ENCODE measurements around the gene CALD1. TPM values are rescaled to one million over a fixed set of nuclear protein-coding genes. Genes with fewer than 3 reads are reported as not detected.

Gene CALD1
- total RNA-seq, 1 experiment from 2014 or later = 147 TPM

GRCh38 chr7:134787064-134787463, 7.6 kb downstream of the CALD1 start:
- no peaks in the 10 kb centered on the region for H3K27me3 Mint-ChIP-seq (ENCODE audit: low read depth)
- TF ChIP-seq, protein P1, sequence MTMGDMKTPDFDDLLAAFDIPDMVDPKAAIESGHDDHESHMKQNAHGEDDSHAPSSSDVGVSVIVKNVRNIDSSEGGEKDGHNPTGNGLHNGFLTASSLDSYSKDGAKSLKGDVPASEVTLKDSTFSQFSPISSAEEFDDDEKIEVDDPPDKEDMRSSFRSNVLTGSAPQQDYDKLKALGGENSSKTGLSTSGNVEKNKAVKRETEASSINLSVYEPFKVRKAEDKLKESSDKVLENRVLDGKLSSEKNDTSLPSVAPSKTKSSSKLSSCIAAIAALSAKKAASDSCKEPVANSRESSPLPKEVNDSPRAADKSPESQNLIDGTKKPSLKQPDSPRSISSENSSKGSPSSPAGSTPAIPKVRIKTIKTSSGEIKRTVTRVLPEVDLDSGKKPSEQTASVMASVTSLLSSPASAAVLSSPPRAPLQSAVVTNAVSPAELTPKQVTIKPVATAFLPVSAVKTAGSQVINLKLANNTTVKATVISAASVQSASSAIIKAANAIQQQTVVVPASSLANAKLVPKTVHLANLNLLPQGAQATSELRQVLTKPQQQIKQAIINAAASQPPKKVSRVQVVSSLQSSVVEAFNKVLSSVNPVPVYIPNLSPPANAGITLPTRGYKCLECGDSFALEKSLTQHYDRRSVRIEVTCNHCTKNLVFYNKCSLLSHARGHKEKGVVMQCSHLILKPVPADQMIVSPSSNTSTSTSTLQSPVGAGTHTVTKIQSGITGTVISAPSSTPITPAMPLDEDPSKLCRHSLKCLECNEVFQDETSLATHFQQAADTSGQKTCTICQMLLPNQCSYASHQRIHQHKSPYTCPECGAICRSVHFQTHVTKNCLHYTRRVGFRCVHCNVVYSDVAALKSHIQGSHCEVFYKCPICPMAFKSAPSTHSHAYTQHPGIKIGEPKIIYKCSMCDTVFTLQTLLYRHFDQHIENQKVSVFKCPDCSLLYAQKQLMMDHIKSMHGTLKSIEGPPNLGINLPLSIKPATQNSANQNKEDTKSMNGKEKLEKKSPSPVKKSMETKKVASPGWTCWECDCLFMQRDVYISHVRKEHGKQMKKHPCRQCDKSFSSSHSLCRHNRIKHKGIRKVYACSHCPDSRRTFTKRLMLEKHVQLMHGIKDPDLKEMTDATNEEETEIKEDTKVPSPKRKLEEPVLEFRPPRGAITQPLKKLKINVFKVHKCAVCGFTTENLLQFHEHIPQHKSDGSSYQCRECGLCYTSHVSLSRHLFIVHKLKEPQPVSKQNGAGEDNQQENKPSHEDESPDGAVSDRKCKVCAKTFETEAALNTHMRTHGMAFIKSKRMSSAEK (CRISPR knock-in tag; IDR thresholded peaks at IDR 0.05; ENCODE audit: borderline replicate concordance) = no peak
- TF ChIP-seq CREM (CRISPR knock-in tag; IDR thresholded peaks at IDR 0.05) = no peak
- TF ChIP-seq, protein P2, sequence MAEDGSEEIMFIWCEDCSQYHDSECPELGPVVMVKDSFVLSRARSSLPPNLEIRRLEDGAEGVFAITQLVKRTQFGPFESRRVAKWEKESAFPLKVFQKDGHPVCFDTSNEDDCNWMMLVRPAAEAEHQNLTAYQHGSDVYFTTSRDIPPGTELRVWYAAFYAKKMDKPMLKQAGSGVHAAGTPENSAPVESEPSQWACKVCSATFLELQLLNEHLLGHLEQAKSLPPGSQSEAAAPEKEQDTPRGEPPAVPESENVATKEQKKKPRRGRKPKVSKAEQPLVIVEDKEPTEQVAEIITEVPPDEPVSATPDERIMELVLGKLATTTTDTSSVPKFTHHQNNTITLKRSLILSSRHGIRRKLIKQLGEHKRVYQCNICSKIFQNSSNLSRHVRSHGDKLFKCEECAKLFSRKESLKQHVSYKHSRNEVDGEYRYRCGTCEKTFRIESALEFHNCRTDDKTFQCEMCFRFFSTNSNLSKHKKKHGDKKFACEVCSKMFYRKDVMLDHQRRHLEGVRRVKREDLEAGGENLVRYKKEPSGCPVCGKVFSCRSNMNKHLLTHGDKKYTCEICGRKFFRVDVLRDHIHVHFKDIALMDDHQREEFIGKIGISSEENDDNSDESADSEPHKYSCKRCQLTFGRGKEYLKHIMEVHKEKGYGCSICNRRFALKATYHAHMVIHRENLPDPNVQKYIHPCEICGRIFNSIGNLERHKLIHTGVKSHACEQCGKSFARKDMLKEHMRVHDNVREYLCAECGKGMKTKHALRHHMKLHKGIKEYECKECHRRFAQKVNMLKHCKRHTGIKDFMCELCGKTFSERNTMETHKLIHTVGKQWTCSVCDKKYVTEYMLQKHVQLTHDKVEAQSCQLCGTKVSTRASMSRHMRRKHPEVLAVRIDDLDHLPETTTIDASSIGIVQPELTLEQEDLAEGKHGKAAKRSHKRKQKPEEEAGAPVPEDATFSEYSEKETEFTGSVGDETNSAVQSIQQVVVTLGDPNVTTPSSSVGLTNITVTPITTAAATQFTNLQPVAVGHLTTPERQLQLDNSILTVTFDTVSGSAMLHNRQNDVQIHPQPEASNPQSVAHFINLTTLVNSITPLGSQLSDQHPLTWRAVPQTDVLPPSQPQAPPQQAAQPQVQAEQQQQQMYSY (CRISPR knock-in tag; IDR thresholded peaks at IDR 0.05) = no peak
- no peak for TF ChIP-seq ZNF263 (CRISPR knock-in tag; IDR thresholded peaks at IDR 0.05; ENCODE audit: low read depth)
- no peak for TF ChIP-seq NR1H2 (CRISPR knock-in tag; IDR thresholded peaks at IDR 0.05)
- no peak for TF ChIP-seq ZNF219 (CRISPR knock-in tag; IDR thresholded peaks at IDR 0.05; ENCODE audit: borderline replicate concordance)
- no peak for TF ChIP-seq ATF1 (CRISPR knock-in tag; IDR thresholded peaks at IDR 0.05)
- no peak for TF ChIP-seq RORB (CRISPR knock-in tag; IDR thresholded peaks at IDR 0.05)
- no peak for TF ChIP-seq ZSCAN18 (CRISPR knock-in tag; IDR thresholded peaks at IDR 0.05)
- TF ChIP-seq TEAD4 (CRISPR knock-in tag; IDR thresholded peaks at IDR 0.05) = no peak
- no peak for TF ChIP-seq NR2C2 (CRISPR knock-in tag; IDR thresholded peaks at IDR 0.05)
- no peak for TF ChIP-seq TP53 (CRISPR knock-in tag; IDR thresholded peaks at IDR 0.05)
- TF ChIP-seq, protein P3, sequence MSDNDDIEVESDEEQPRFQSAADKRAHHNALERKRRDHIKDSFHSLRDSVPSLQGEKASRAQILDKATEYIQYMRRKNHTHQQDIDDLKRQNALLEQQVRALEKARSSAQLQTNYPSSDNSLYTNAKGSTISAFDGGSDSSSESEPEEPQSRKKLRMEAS (CRISPR knock-in tag; IDR thresholded peaks at IDR 0.05) = no peak
- no peak for TF ChIP-seq FOXK1 (CRISPR knock-in tag; IDR thresholded peaks at IDR 0.05)
- no peak for TF ChIP-seq RELA (CRISPR knock-in tag; IDR thresholded peaks at IDR 0.05; ENCODE audit: borderline replicate concordance)
- TF ChIP-seq, protein P4, sequence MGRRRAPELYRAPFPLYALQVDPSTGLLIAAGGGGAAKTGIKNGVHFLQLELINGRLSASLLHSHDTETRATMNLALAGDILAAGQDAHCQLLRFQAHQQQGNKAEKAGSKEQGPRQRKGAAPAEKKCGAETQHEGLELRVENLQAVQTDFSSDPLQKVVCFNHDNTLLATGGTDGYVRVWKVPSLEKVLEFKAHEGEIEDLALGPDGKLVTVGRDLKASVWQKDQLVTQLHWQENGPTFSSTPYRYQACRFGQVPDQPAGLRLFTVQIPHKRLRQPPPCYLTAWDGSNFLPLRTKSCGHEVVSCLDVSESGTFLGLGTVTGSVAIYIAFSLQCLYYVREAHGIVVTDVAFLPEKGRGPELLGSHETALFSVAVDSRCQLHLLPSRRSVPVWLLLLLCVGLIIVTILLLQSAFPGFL (CRISPR knock-in tag; IDR thresholded peaks at IDR 0.05; ENCODE audit: borderline replicate concordance) = no peak
- DNase-seq (ENCODE audit: low spot score) = no peak
- CTCF ChIA-PET = no interaction called here
- no peak for ATAC-seq
- no peak overlapping the region for H3K27ac Mint-ChIP-seq
- peaks cover 12% of the 10 kb centered on the region for H3K36me3 Mint-ChIP-seq
- H3K9me3 Mint-ChIP-seq = peaks cover 11% of the 10 kb centered on the region
- peaks cover 38% of the 10 kb centered on the region for H3K4me1 Mint-ChIP-seq
- POLR2A ChIA-PET = no interaction called here
- no peak overlapping the region for H3K4me3 Mint-ChIP-seq

GRCh38 chr7:134787720-134788119, 8.3 kb downstream of the CALD1 start:
- Mint-ChIP-seq H3K27me3 (ENCODE audit: low read depth) (no peaks in the 10 kb centered on the region), H3K27ac (no peak overlapping the region), H3K4me3 (no peak overlapping the region), H3K4me1 (peaks cover 38% of the 10 kb centered on the region), H3K9me3 (peaks cover 11% of the 10 kb centered on the region), H3K36me3 (peaks cover 12% of the 10 kb centered on the region)
- CTCF ChIA-PET = no interaction called here
- ATAC-seq (no peak), DNase-seq (ENCODE audit: low spot score) (no peak)
- POLR2A ChIA-PET = no interaction called here
- TF ChIP-seq SP1 (CRISPR knock-in tag; conservative IDR thresholded peaks at IDR 0.05) (no peak), ESRRA (CRISPR knock-in tag; IDR thresholded peaks at IDR 0.05; ENCODE audit: borderline replicate concordance) (no peak), ETV6 (CRISPR knock-in tag; IDR thresholded peaks at IDR 0.05) (no peak), ZNF219 (CRISPR knock-in tag; IDR thresholded peaks at IDR 0.05; ENCODE audit: borderline replicate concordance) (no peak), ZNF416 (CRISPR knock-in tag; IDR thresholded peaks at IDR 0.05) (no peak), JAZF1 (CRISPR knock-in tag; IDR thresholded peaks at IDR 0.05) (no peak), ZMAT4 (CRISPR knock-in tag; IDR thresholded peaks at IDR 0.05) (no peak), JUN (CRISPR knock-in tag; IDR thresholded peaks at IDR 0.05) (no peak)
- TF ChIP-seq, protein P5, sequence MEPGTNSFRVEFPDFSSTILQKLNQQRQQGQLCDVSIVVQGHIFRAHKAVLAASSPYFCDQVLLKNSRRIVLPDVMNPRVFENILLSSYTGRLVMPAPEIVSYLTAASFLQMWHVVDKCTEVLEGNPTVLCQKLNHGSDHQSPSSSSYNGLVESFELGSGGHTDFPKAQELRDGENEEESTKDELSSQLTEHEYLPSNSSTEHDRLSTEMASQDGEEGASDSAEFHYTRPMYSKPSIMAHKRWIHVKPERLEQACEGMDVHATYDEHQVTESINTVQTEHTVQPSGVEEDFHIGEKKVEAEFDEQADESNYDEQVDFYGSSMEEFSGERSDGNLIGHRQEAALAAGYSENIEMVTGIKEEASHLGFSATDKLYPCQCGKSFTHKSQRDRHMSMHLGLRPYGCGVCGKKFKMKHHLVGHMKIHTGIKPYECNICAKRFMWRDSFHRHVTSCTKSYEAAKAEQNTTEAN (CRISPR knock-in tag; IDR thresholded peaks at IDR 0.05) = no peak

Data from WTC11 (cell line).